Thymus (tissue), 11 donors: Measurements from ENCODE around the gene AGPAT3. TPM values are rescaled to one million over a fixed set of nuclear protein-coding genes. Genes with fewer than 3 reads are reported as not detected.

ENCODE experiments used
- DNase-seq, 9 donors: peaks; one replicate each; pipeline ENCODE4 v3.0.0-alpha.2; 2013; ENCODE audit warnings: low spot score in 9 of 9, low read depth in 6 of 9, missing footprints in 1 of 9
- H3K27ac ChIP-seq, 2 donors: one replicate each; pipeline ENCODE4 v1.5.1; 2013; ENCODE audit warnings: control low read depth in 1 of 2, low read depth in 1 of 2, low read length in 1 of 2, mild to moderate bottlenecking in 1 of 2, moderate library complexity in 1 of 2
- H3K27me3 ChIP-seq, 2 donors: one replicate each; pipeline ENCODE4 v1.5.1; 2013; ENCODE audit warnings: low read length in 1 of 2; ENCODE audit not compliant: control insufficient read depth in 2 of 2, insufficient read depth in 1 of 2
- H3K36me3 ChIP-seq, 2 donors: one replicate each; pipeline ENCODE4 v1.5.1; 2013; ENCODE audit warnings: low read length in 1 of 2, mild to moderate bottlenecking in 1 of 2, moderate library complexity in 1 of 2; ENCODE audit not compliant: control insufficient read depth in 2 of 2, insufficient read depth in 2 of 2
- H3K4me1 ChIP-seq, 2 donors: one replicate each; pipeline ENCODE4 v1.5.1; 2013; ENCODE audit warnings: low read length in 2 of 2; ENCODE audit not compliant: control insufficient read depth in 2 of 2, insufficient read depth in 2 of 2
- H3K4me3 ChIP-seq, 2 donors: one replicate each; pipeline ENCODE4 v1.5.1; 2013; ENCODE audit warnings: low read length in 2 of 2, control low read depth in 1 of 2, mild to moderate bottlenecking in 1 of 2
- H3K9me3 ChIP-seq, 2 donors: one replicate each; pipeline ENCODE4 v1.5.1; 2013; ENCODE audit warnings: low read length in 1 of 2, mild to moderate bottlenecking in 1 of 2; ENCODE audit not compliant: control insufficient read depth in 2 of 2, insufficient read depth in 1 of 2
- WGBS: extraction: QIAGEN DNeasy Blood & Tissue Kit; methylation state at CpG from one replicate; pipeline ENCODE4 v1.1.7; 2013; 5-methylcytosine and 5-hydroxymethylcytosine counted together
- polyA plus RNA-seq: library from polyadenylated mRNA; stranded (reverse); fragments of 200-250 nt; gene quantifications from one replicate; pipeline ENCODE4 v1.2.3, GENCODE V29; 2013
- total RNA-seq: library from RNA; stranded (reverse); fragments of 120-200 nt; gene quantifications from one replicate; pipeline ENCODE4 v1.2.4, GENCODE V29; 2013
- donor health status: healthy.

Gene AGPAT3
- total and polyA plus RNA-seq, 2 donors: 16.2 to 19.8 TPM

GRCh38 chr21:43865540-43866259, 677 bp downstream of the AGPAT3 start:
- peak overlapping the region; percentile 75 to 86 for H3K27ac ChIP-seq
- under 1% methylated on average over 59 of the region's 59 CpGs for WGBS
- peak overlapping the region; percentile 58 to 95 for H3K4me3 ChIP-seq
- peak in 2 of 9 donors; percentile 31 to 61 for DNase-seq
- no peaks in the 10 kb centered on the region for H3K9me3 ChIP-seq
- peaks cover 16 to 40% of the 10 kb centered on the region in 2 donors for H3K4me1 ChIP-seq
- peaks cover 8 to 27% of the 10 kb centered on the region in 2 donors for H3K36me3 ChIP-seq
- H3K27me3 ChIP-seq: peaks cover 4% of the 10 kb centered on the region in 2 donors

GRCh38 chr21:43866260-43866629, 1.2 kb downstream of the AGPAT3 start:
- DNase-seq: peak in 1 of 9 donors; percentile 49
- Histone ChIP-seq H3K27ac (peak overlapping the region; percentile 42 to 75), H3K4me1 (peaks cover 15 to 37% of the 10 kb centered on the region in 2 donors), H3K4me3 (peak overlapping the region; percentile 58 to 95), H3K9me3 (no peaks in the 10 kb centered on the region), H3K27me3 (peaks cover 4% of the 10 kb centered on the region in 2 donors), H3K36me3 (peaks cover 8 to 32% of the 10 kb centered on the region in 2 donors)
- WGBS: 21% methylated on average over 16 of the region's 16 CpGs

- Histone ChIP-seq H3K9me3 (no peaks in the 10 kb centered on the region), H3K27me3 (peaks cover 4% of the 10 kb centered on the region in 2 donors), H3K4me1 (peaks cover 10 to 31% of the 10 kb centered on the region in 2 donors), H3K36me3 (peaks cover 8 to 32% of the 10 kb centered on the region in 2 donors), H3K27ac (peak overlapping the region; percentile 42 to 73), H3K4me3 (peak overlapping the region; percentile 58 to 95)
- 91% methylated on average over 24 of the region's 24 CpGs for WGBS
- peak in 1 of 9 donors; percentile 15 for DNase-seq
These were observed 1.8 kb downstream of the AGPAT3 start for GRCh38 chr21:43866659-43867331.

GRCh38 chr21:43867332-43867703, 2.3 kb downstream of the AGPAT3 start:
- DNase-seq: no peak
- Histone ChIP-seq H3K36me3 (peaks cover 8 to 32% of the 10 kb centered on the region in 2 donors), H3K4me3 (no peak overlapping the region), H3K4me1 (peaks cover 7 to 26% of the 10 kb centered on the region in 2 donors), H3K9me3 (no peaks in the 10 kb centered on the region), H3K27ac (peak overlapping the region in 1 of 2 donors; percentile 73), H3K27me3 (peaks cover 4% of the 10 kb centered on the region in 2 donors)
- WGBS: 92% methylated on average over 6 of the region's 6 CpGs

- Histone ChIP-seq H3K27ac (peak overlapping the region in 1 of 2 donors; percentile 18), H3K36me3 (peaks cover 8 to 35% of the 10 kb centered on the region in 2 donors), H3K27me3 (peaks cover 4% of the 10 kb centered on the region in 2 donors), H3K4me1 (peaks cover 7 to 26% of the 10 kb centered on the region in 2 donors), H3K4me3 (no peak overlapping the region), H3K9me3 (no peaks in the 10 kb centered on the region)
- 94% methylated on average over 6 of the region's 6 CpGs for WGBS
- no peak for DNase-seq
These were observed 2.9 kb downstream of the AGPAT3 start for GRCh38 chr21:43867948-43868347.

- no peak overlapping the region for H3K27ac ChIP-seq
- H3K4me3 ChIP-seq: no peak overlapping the region
- H3K9me3 ChIP-seq: no peaks in the 10 kb centered on the region
- H3K4me1 ChIP-seq: peaks cover 7 to 26% of the 10 kb centered on the region in 2 donors
- H3K36me3 ChIP-seq: peaks cover 8 to 38% of the 10 kb centered on the region in 2 donors
- WGBS: 96% methylated on average over 6 of the region's 6 CpGs
- H3K27me3 ChIP-seq: peaks cover 4% of the 10 kb centered on the region in 2 donors
- no peak for DNase-seq
These were observed 3.4 kb downstream of the AGPAT3 start for GRCh38 chr21:43868461-43868860.

GRCh38 chr21:43869486-43870325, 4.7 kb downstream of the AGPAT3 start:
- no peak overlapping the region for H3K27ac ChIP-seq
- H3K4me3 ChIP-seq: no peak overlapping the region
- DNase-seq: no peak
- peaks cover 8 to 38% of the 10 kb centered on the region in 2 donors for H3K36me3 ChIP-seq
- no peaks in the 10 kb centered on the region for H3K9me3 ChIP-seq
- peaks cover 7 to 23% of the 10 kb centered on the region in 2 donors for H3K4me1 ChIP-seq
- 95% methylated on average over 21 of the region's 21 CpGs for WGBS
- no peaks in the 10 kb centered on the region for H3K27me3 ChIP-seq

- Histone ChIP-seq H3K9me3 (no peaks in the 10 kb centered on the region), H3K4me3 (no peak overlapping the region), H3K36me3 (peaks cover 8 to 38% of the 10 kb centered on the region in 2 donors), H3K4me1 (peaks cover 4 to 18% of the 10 kb centered on the region in 2 donors), H3K27me3 (no peaks in the 10 kb centered on the region), H3K27ac (no peak overlapping the region)
- DNase-seq: no peak
- WGBS: 99% methylated on average over 4 of the region's 4 CpGs
These were observed 6.5 kb downstream of the AGPAT3 start for GRCh38 chr21:43871487-43871886.
